ENCODE results near the gene EOMES. TPM values are rescaled to one million over a fixed set of nuclear protein-coding genes. Genes with fewer than 3 reads are reported as not detected.

EOMES gene
- total RNA-seq, 4 donors from 2014 or later, result 0.27 to 0.37 (median 0.32) TPM; not detected in 1

GRCh38 chr3:27685474-27685873 is 36.6 kb downstream of the EOMES start:
- WGBS, 2 donors (ENCODE audit: low coverage in 1 of 2), result 100% methylated on average over 1 of the region's 1 CpG; no CpG with 5 or more reads in 1 of the 2 donors
- Histone ChIP-seq H3K27me3 (no peaks in the 10 kb centered on the region), H3K27ac (no peak overlapping the region), H3K36me3 (no peaks in the 10 kb centered on the region), H3K4me1 (peaks cover 0 to 11% (median 5%) of the 10 kb centered on the region in 4 donors), H3K4me3 (no peak overlapping the region), H3K9me3 (peaks cover 0 to 5% of the 10 kb centered on the region in 2 donors)
- DNase-seq, result no peak
- TF ChIP-seq POLR2A (IDR thresholded peaks at IDR 0.05) (no peak), CTCF (IDR thresholded peaks at IDR 0.05) (no peak), EP300 (IDR thresholded peaks at IDR 0.05; ENCODE audit: low read depth) (no peak), POLR2AphosphoS5 (IDR thresholded peaks at IDR 0.05) (no peak)
- in situ Hi-C loops (cut with MboI; ENCODE audit: low pct_ligation_motif_present in 1 of 4, low pct_unique_long_range_greater_than_20kb in 1 of 4, low sequenced_read_pairs in 3 of 4), result loop anchor here (25.0 kb wide), 2 partner anchors 373 to 548 kb away; no protein-coding TSS in a partner anchor
- intact Hi-C loops (cut with DNase I; ENCODE audit: low total_unique reads), result loop anchor here (10.0 kb wide), 1 partner anchor 371 kb away; no protein-coding TSS in a partner anchor

GRCh38 chr3:27684302-27684701 is 37.8 kb downstream of the EOMES start:
- H3K27ac ChIP-seq, result no peak overlapping the region
- 88 to 97% methylated on average over 2 of the region's 2 CpGs for WGBS, 2 donors (ENCODE audit: low coverage in 1 of 2)
- no peak for DNase-seq
- no peaks in the 10 kb centered on the region for H3K36me3 ChIP-seq
- H3K27me3 ChIP-seq, result no peaks in the 10 kb centered on the region
- intact Hi-C loops (cut with DNase I; ENCODE audit: low total_unique reads), result loop anchor here (10.0 kb wide), 1 partner anchor 370 kb away; no protein-coding TSS in a partner anchor
- no peak for TF ChIP-seq POLR2A (IDR thresholded peaks at IDR 0.05)
- TF ChIP-seq EP300 (IDR thresholded peaks at IDR 0.05; ENCODE audit: low read depth), result no peak
- no peak for TF ChIP-seq POLR2AphosphoS5 (IDR thresholded peaks at IDR 0.05)
- no peak for TF ChIP-seq CTCF (IDR thresholded peaks at IDR 0.05)
- no peak overlapping the region for H3K4me3 ChIP-seq
- in situ Hi-C loops (cut with MboI; ENCODE audit: low pct_ligation_motif_present in 1 of 4, low pct_unique_long_range_greater_than_20kb in 1 of 4, low sequenced_read_pairs in 3 of 4), result loop anchor here (25.0 kb wide), 2 partner anchors 372 to 547 kb away; no protein-coding TSS in a partner anchor
- peaks cover 0 to 19% (median 6%) of the 10 kb centered on the region in 4 donors for H3K4me1 ChIP-seq
- no peaks in the 10 kb centered on the region for H3K9me3 ChIP-seq

- WGBS, 2 donors (ENCODE audit: low coverage in 1 of 2), result 23 to 30% methylated on average over 4 to 6 of the region's 6 CpGs
- no peaks in the 10 kb centered on the region for H3K36me3 ChIP-seq
- peak overlapping the region in 1 of 4 donors; percentile 5 for H3K27ac ChIP-seq
- peaks cover 0 to 19% (median 6%) of the 10 kb centered on the region in 4 donors for H3K4me1 ChIP-seq
- intact Hi-C loops (cut with DNase I; ENCODE audit: low total_unique reads) (loop anchor here (10.0 kb wide), 1 partner anchor 366 kb away; no protein-coding TSS in a partner anchor), in situ Hi-C loops (cut with MboI; ENCODE audit: low pct_ligation_motif_present in 1 of 4, low pct_unique_long_range_greater_than_20kb in 1 of 4, low sequenced_read_pairs in 3 of 4) (loop anchor here (25.0 kb wide), 2 partner anchors 369 to 544 kb away; no protein-coding TSS in a partner anchor)
- TF ChIP-seq POLR2A (IDR thresholded peaks at IDR 0.05), result no peak
- peak; percentile 56 to 80 (median 64) for TF ChIP-seq CTCF (IDR thresholded peaks at IDR 0.05)
- no peak for TF ChIP-seq EP300 (IDR thresholded peaks at IDR 0.05; ENCODE audit: low read depth)
- TF ChIP-seq POLR2AphosphoS5 (IDR thresholded peaks at IDR 0.05), result no peak
- H3K27me3 ChIP-seq, result no peaks in the 10 kb centered on the region
- no peak for DNase-seq
- H3K9me3 ChIP-seq, result no peaks in the 10 kb centered on the region
- no peak overlapping the region for H3K4me3 ChIP-seq
These were observed 40.8 kb downstream of the EOMES start for GRCh38 chr3:27681249-27681748.

GRCh38 chr3:27680517-27681246 is 41.4 kb downstream of the EOMES start:
- intact Hi-C loops (cut with DNase I; ENCODE audit: low total_unique reads) (loop anchor here (10.0 kb wide), 1 partner anchor 366 kb away; no protein-coding TSS in a partner anchor), in situ Hi-C loops (cut with MboI; ENCODE audit: low pct_ligation_motif_present in 1 of 4, low pct_unique_long_range_greater_than_20kb in 1 of 4, low sequenced_read_pairs in 3 of 4) (loop anchor here (25.0 kb wide), 2 partner anchors 368 to 543 kb away; no protein-coding TSS in a partner anchor)
- Histone ChIP-seq H3K36me3 (no peaks in the 10 kb centered on the region), H3K9me3 (no peaks in the 10 kb centered on the region), H3K27ac (peak overlapping the region in 3 of 4 donors; percentile 5 to 36 (median 23)), H3K27me3 (no peaks in the 10 kb centered on the region), H3K4me1 (peaks cover 0 to 19% (median 6%) of the 10 kb centered on the region in 4 donors), H3K4me3 (no peak overlapping the region)
- no peak for DNase-seq
- WGBS, 2 donors (ENCODE audit: low coverage in 1 of 2), result 33 to 77% methylated on average over 3 to 5 of the region's 5 CpGs
- TF ChIP-seq CTCF (IDR thresholded peaks at IDR 0.05), result no peak
- TF ChIP-seq POLR2A (IDR thresholded peaks at IDR 0.05), result no peak
- TF ChIP-seq EP300 (IDR thresholded peaks at IDR 0.05; ENCODE audit: low read depth), result no peak
- TF ChIP-seq POLR2AphosphoS5 (IDR thresholded peaks at IDR 0.05), result no peak
